ENCODE data around the gene COL27A1. TPM values are rescaled to one million over a fixed set of nuclear protein-coding genes. Genes with fewer than 3 reads are reported as not detected.

The COL27A1 gene
- total RNA-seq, 6 experiments from 2014 or later, result 22.2 to 24.1 (median 23.4) TPM

- DNase-seq, result no peak
- H3K27ac Mint-ChIP-seq, result no peak overlapping the region
- H3K9me3 Mint-ChIP-seq, result no peaks in the 10 kb centered on the region
- peaks cover 8% of the 10 kb centered on the region for H3K27me3 Mint-ChIP-seq (ENCODE audit: insufficient read depth)
- H3K4me3 Mint-ChIP-seq, result no peak overlapping the region
- TF ChIP-seq CTCF (IDR thresholded peaks at IDR 0.05), result no peak
- peaks cover 47% of the 10 kb centered on the region for H3K4me1 Mint-ChIP-seq (ENCODE audit: low read depth)
- H3K36me3 Mint-ChIP-seq (ENCODE audit: low read depth), result no peaks in the 10 kb centered on the region
These were observed 43.0 kb upstream of the COL27A1 start for GRCh38 chr9:114112325-114112724.

- peaks cover 47% of the 10 kb centered on the region for H3K4me1 Mint-ChIP-seq (ENCODE audit: low read depth)
- no peak for TF ChIP-seq CTCF (IDR thresholded peaks at IDR 0.05)
- H3K27me3 Mint-ChIP-seq (ENCODE audit: insufficient read depth), result peaks cover 14% of the 10 kb centered on the region
- no peak overlapping the region for H3K27ac Mint-ChIP-seq
- peak; percentile 61 for DNase-seq
- H3K36me3 Mint-ChIP-seq (ENCODE audit: low read depth), result no peaks in the 10 kb centered on the region
- no peaks in the 10 kb centered on the region for H3K9me3 Mint-ChIP-seq
- peak overlapping the region; percentile 28; the same call in 1 of the 2 replicates for H3K4me3 Mint-ChIP-seq
These were observed 42.4 kb upstream of the COL27A1 start for GRCh38 chr9:114112778-114113584.

- Mint-ChIP-seq H3K9me3 (no peaks in the 10 kb centered on the region), H3K36me3 (ENCODE audit: low read depth) (no peaks in the 10 kb centered on the region), H3K4me3 (no peak overlapping the region), H3K4me1 (ENCODE audit: low read depth) (peaks cover 46% of the 10 kb centered on the region), H3K27ac (no peak overlapping the region), H3K27me3 (ENCODE audit: insufficient read depth) (peaks cover 14% of the 10 kb centered on the region)
- DNase-seq, result peak; percentile 57
- TF ChIP-seq CTCF (IDR thresholded peaks at IDR 0.05), result no peak
These were observed 41.0 kb upstream of the COL27A1 start for GRCh38 chr9:114114364-114114763.

- no peak for TF ChIP-seq CTCF (IDR thresholded peaks at IDR 0.05)
- H3K4me1 Mint-ChIP-seq (ENCODE audit: low read depth), result peaks cover 32% of the 10 kb centered on the region
- no peaks in the 10 kb centered on the region for H3K9me3 Mint-ChIP-seq
- H3K4me3 Mint-ChIP-seq, result no peak overlapping the region
- H3K27me3 Mint-ChIP-seq (ENCODE audit: insufficient read depth), result peaks cover 19% of the 10 kb centered on the region
- DNase-seq, result no peak
- no peaks in the 10 kb centered on the region for H3K36me3 Mint-ChIP-seq (ENCODE audit: low read depth)
- H3K27ac Mint-ChIP-seq, result no peak overlapping the region
These were observed 39.6 kb upstream of the COL27A1 start for GRCh38 chr9:114115654-114116125.

GRCh38 chr9:114116126-114116747 is 39.1 kb upstream of the COL27A1 start:
- Mint-ChIP-seq H3K27me3 (ENCODE audit: insufficient read depth) (peaks cover 21% of the 10 kb centered on the region), H3K4me3 (no peak overlapping the region), H3K9me3 (no peaks in the 10 kb centered on the region), H3K27ac (no peak overlapping the region), H3K36me3 (ENCODE audit: low read depth) (no peaks in the 10 kb centered on the region), H3K4me1 (ENCODE audit: low read depth) (peaks cover 27% of the 10 kb centered on the region)
- no peak for DNase-seq
- no peak for TF ChIP-seq CTCF (IDR thresholded peaks at IDR 0.05)

All from HFFc6 (cell line).